ENCODE measurements around the gene HOXA1.

DNA sequence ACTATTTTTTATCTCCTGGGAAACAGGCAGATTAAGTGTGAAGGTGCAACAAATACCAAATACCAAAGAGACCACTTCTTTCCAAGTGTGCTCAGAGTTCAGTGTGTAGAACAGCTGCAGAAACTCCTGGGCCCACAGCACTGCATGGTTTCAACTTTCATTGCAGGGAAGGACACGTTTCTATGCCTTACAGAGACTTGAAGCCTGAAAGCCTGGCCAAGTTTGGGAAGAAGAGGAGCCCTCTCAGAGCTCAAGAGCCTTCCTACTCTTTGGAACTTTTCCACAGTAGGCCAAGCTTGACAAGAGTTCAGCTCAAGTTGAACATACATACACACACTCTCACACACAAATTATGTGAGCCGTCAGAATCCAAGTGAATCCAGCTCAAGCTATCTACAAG is 32.2 kb upstream of the HOXA1 start:
- TF ChIP-seq POLR2A (IDR thresholded peaks at IDR 0.05), result no peak
- no peak for TF ChIP-seq POLR2AphosphoS5 (IDR thresholded peaks at IDR 0.05)

All from stomach (tissue), 4 donors.